Smooth muscle cell (in vitro differentiated cells): ENCODE measurements around the gene C9orf43. TPM values are rescaled to one million over a fixed set of nuclear protein-coding genes. Genes with fewer than 3 reads are reported as not detected.

ENCODE experiments used
- polyA plus RNA-seq: library from polyadenylated mRNA; unstranded; fragments of >200 nt; fragmentation: Nextera tagmentation; extraction: Ambion mirVana; gene quantifications from 2 replicates; pipeline ENCODE4 v1.2.1, GENCODE V29; 2016
- total RNA-seq: library from RNA; depleted of rRNA; stranded (reverse); fragments of >200 nt; gene quantifications from 2 replicates; pipeline ENCODE4 v1.2.3, GENCODE V29; 2014

C9orf43 gene
- total and polyA plus RNA-seq, 2 experiments from 2014 or later = 2.0 TPM; not detected in 1

Other genes starting within 250 kb of the C9orf43 start
- gene FKBP15, start 189.5 kb upstream of the C9orf43 start, total RNA-seq = 22.6 and 27.9 TPM in 2 replicates
- gene FKBP15, start 189.5 kb upstream of the C9orf43 start, polyA plus RNA-seq = 12.3 and 13.0 TPM in 2 replicates
- 34.7 and 39.1 TPM in 2 replicates for gene SLC31A1, start 189.2 kb upstream of the C9orf43 start, total RNA-seq
- 28.1 and 35.8 TPM in 2 replicates for gene SLC31A1, start 189.2 kb upstream of the C9orf43 start, polyA plus RNA-seq
- gene CDC26, start 135.2 kb upstream of the C9orf43 start, total RNA-seq = 44.8 and 49.3 TPM in 2 replicates
- 59.8 and 61.8 TPM in 2 replicates for gene CDC26, start 135.2 kb upstream of the C9orf43 start, polyA plus RNA-seq
- gene PRPF4, start 135.1 kb upstream of the C9orf43 start, total RNA-seq = 18.5 and 22.9 TPM in 2 replicates
- gene PRPF4, start 135.1 kb upstream of the C9orf43 start, polyA plus RNA-seq = 21.0 and 22.2 TPM in 2 replicates
- gene RNF183, start 107.4 kb upstream of the C9orf43 start, total RNA-seq = 0.09 and 2.3 TPM in 2 replicates
- 0.66 TPM in 1 of 2 replicates, not detected in the other for gene RNF183, start 107.4 kb upstream of the C9orf43 start, polyA plus RNA-seq
- 2.2 and 2.7 TPM in 2 replicates for gene WDR31, start 70.5 kb upstream of the C9orf43 start, total RNA-seq
- gene WDR31, start 70.5 kb upstream of the C9orf43 start, polyA plus RNA-seq = 1.2 and 1.6 TPM in 2 replicates
- 0.36 and 0.67 TPM in 2 replicates for gene BSPRY, start 61.2 kb upstream of the C9orf43 start, total RNA-seq
- 0.27 and 2.3 TPM in 2 replicates for gene BSPRY, start 61.2 kb upstream of the C9orf43 start, polyA plus RNA-seq
- 2.9 and 6.7 TPM in 2 replicates for gene HDHD3, start 33.8 kb upstream of the C9orf43 start, total RNA-seq
- gene HDHD3, start 33.8 kb upstream of the C9orf43 start, polyA plus RNA-seq = 12.5 and 18.9 TPM in 2 replicates
- 6.2 and 7.1 TPM in 2 replicates for gene ALAD, start 9.5 kb upstream of the C9orf43 start, total RNA-seq
- gene ALAD, start 9.5 kb upstream of the C9orf43 start, polyA plus RNA-seq = 15.4 and 22.4 TPM in 2 replicates
- 33.7 and 40.8 TPM in 2 replicates for gene POLE3, start 72 bp upstream of the C9orf43 start, total RNA-seq
- gene POLE3, start 72 bp upstream of the C9orf43 start, polyA plus RNA-seq = 35.3 and 39.0 TPM in 2 replicates
- gene RGS3, start 53.0 kb downstream of the C9orf43 start, total RNA-seq = 43.8 and 58.4 TPM in 2 replicates
- 94.5 and 108 TPM in 2 replicates for gene RGS3, start 53.0 kb downstream of the C9orf43 start, polyA plus RNA-seq